Panc1 (cell line): ENCODE results near the gene RNF227. TPM values are rescaled to one million over a fixed set of nuclear protein-coding genes. Genes with fewer than 3 reads are reported as not detected.

Experiments used
- ATAC-seq: fragments of 200-7000 bp; cut with Tn5 transposase; 2 replicates; pipeline ENCODE4 v1.9.1; 2020; ENCODE audit warnings: mild to moderate bottlenecking, moderate library complexity
- BruUV-seq: library from RNA; stranded (reverse); fragments of 400-500 nt; replicated peaks from 2 replicates; lab custom pipeline; 2021; lab: Mats Ljungman, UMichigan
- CTCF ChIA-PET: fragments of 300-600 bp; sonication (Branson Sonifier 250); formaldehyde crosslinking; loops from one replicate; lab custom pipeline; 2022; ENCODE audit warnings: antibody characterized with exemption; lab: Charles Lee
- POLR2A ChIA-PET: fragments of 300-600 bp; sonication (Branson Sonifier 250); formaldehyde crosslinking; loops from one replicate; lab custom pipeline; 2022; ENCODE audit warnings: antibody characterized with exemption; lab: Charles Lee
- DNase-seq: peaks from one replicate; pipeline ENCODE4 v3.0.0-alpha.2; 2010; ENCODE audit warnings: low read depth, low spot score
- H3K27ac ChIP-seq: 2 replicates; pipeline ENCODE4 v1.5.1; 2011; ENCODE audit warnings: mild to moderate bottlenecking, low read length, inconsistent platforms
- H3K27me3 ChIP-seq: fragments of 200-500 bp; sonication (Bioruptor generic); 2 replicates; pipeline ENCODE4 v1.6.0; 2014; ENCODE audit warnings: low read length, inconsistent platforms; ENCODE audit not compliant: control insufficient read depth, insufficient read depth
- H3K36me3 ChIP-seq: fragments of 200-500 bp; sonication (Bioruptor generic); 2 replicates; pipeline ENCODE4 v1.5.1; 2014; ENCODE audit warnings: inconsistent platforms, mild to moderate bottlenecking, low read length, moderate library complexity; ENCODE audit not compliant: control insufficient read depth, insufficient read depth
- H3K4me1 ChIP-seq: 2 replicates; pipeline ENCODE4 v1.5.1; 2011; ENCODE audit warnings: inconsistent platforms, mild to moderate bottlenecking, low read length, moderate library complexity; ENCODE audit not compliant: control insufficient read depth, insufficient read depth
- H3K4me3 ChIP-seq, 2 experiments: 2 replicates each; pipeline ENCODE4 v1.5.1; 2011 to 2012; ENCODE audit warnings: low read depth in 2 of 2, low read length in 2 of 2, mild to moderate bottlenecking in 2 of 2, inconsistent platforms in 1 of 2, moderate library complexity in 1 of 2
- H3K9me3 ChIP-seq: fragments of 200-500 bp; sonication (Bioruptor generic); 2 replicates; pipeline ENCODE4 v1.5.1; 2014; ENCODE audit warnings: low read depth, mild to moderate bottlenecking, inconsistent platforms, low read length, moderate library complexity; ENCODE audit not compliant: control insufficient read depth, insufficient read depth
- POLR2AphosphoS5 ChIP-seq: IDR thresholded peaks from 2 replicates; pipeline ENCODE4 v1.6.1; 2012; ENCODE audit warnings: mild to moderate bottlenecking, low read depth, low read length, moderate library complexity
- SIN3A ChIP-seq: IDR thresholded peaks from 2 replicates; pipeline ENCODE4 v1.6.1; 2012; ENCODE audit warnings: low read depth, mild to moderate bottlenecking, low read length, moderate library complexity, borderline replicate concordance; ENCODE audit not compliant: insufficient read depth
- TCF7L2 ChIP-seq: IDR thresholded peaks from 2 replicates; pipeline ENCODE4 v1.6.1; 2011; ENCODE audit warnings: mild to moderate bottlenecking, low read depth, low read length, inconsistent platforms
- in situ Hi-C: cut with HindIII; loops from 2 replicates; pipeline ENCODE4 v1.10.0; 2016; ENCODE audit warnings: low sequenced_read_pairs, low pct_unique_long_range_greater_than_20kb
- intact Hi-C: fragments of 100-400 bp; cut with micrococcal nuclease; formaldehyde crosslinking; loops from one replicate; pipeline ENCODE4 v1.10.0; 2022; ENCODE audit not compliant: unreplicated experiment
- total RNA-seq: library from RNA; stranded (reverse); gene quantifications from one replicate; pipeline ENCODE4 v1.2.1, GENCODE V29; 2021; ENCODE audit not compliant: unreplicated experiment
- TF ChIP-seq, protein P1 (sequence below): fragments of 450-650 bp; IDR thresholded peaks from 2 replicates; pipeline ENCODE4 v1.5.1; 2017; ENCODE audit warnings: mild to moderate bottlenecking
- TF ChIP-seq, protein P2 (sequence below), 2 experiments: IDR thresholded peaks; 2 replicates each; pipeline ENCODE4 v1.6.1; 2011 to 2012; ENCODE audit warnings: low read depth in 2 of 2, control low read depth in 1 of 2, low read length in 1 of 2, mild to moderate bottlenecking in 1 of 2, moderate library complexity in 1 of 2; ENCODE audit not compliant: insufficient read depth in 1 of 2

RNF227 gene
- total RNA-seq, 1 experiment from 2014 or later: 2.6 TPM

- Histone ChIP-seq H3K27ac (no peak overlapping the region), H3K36me3 (peaks cover 17% of the 10 kb centered on the region), H3K4me3 (no peak overlapping the region), H3K9me3 (no peaks in the 10 kb centered on the region), H3K4me1 (no peaks in the 10 kb centered on the region), H3K27me3 (no peaks in the 10 kb centered on the region)
- DNase-seq: no peak
- in situ Hi-C loops: no loop called here
- BruUV-seq: no TSS peak
- CTCF ChIA-PET: no interaction called here
- no peak for ATAC-seq
- POLR2A ChIA-PET: interaction anchor here (0.5 kb wide), 1 partner anchor 146 kb away, joined by 9 read pairs; no protein-coding TSS in a partner anchor
- TF ChIP-seq TCF7L2: no peak
- TF ChIP-seq, protein P1, sequence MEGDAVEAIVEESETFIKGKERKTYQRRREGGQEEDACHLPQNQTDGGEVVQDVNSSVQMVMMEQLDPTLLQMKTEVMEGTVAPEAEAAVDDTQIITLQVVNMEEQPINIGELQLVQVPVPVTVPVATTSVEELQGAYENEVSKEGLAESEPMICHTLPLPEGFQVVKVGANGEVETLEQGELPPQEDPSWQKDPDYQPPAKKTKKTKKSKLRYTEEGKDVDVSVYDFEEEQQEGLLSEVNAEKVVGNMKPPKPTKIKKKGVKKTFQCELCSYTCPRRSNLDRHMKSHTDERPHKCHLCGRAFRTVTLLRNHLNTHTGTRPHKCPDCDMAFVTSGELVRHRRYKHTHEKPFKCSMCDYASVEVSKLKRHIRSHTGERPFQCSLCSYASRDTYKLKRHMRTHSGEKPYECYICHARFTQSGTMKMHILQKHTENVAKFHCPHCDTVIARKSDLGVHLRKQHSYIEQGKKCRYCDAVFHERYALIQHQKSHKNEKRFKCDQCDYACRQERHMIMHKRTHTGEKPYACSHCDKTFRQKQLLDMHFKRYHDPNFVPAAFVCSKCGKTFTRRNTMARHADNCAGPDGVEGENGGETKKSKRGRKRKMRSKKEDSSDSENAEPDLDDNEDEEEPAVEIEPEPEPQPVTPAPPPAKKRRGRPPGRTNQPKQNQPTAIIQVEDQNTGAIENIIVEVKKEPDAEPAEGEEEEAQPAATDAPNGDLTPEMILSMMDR: no peak
- intact Hi-C loops: no loop called here
Measured at GRCh38 chr17:7940034-7940433, 23.9 kb upstream of the RNF227 start.

GRCh38 chr17:7935859-7936258 lies 19.8 kb upstream of the RNF227 start:
- no peaks in the 10 kb centered on the region for H3K27me3 ChIP-seq
- no peak overlapping the region for H3K27ac ChIP-seq
- no TSS peak for BruUV-seq
- H3K4me1 ChIP-seq: peaks cover 6% of the 10 kb centered on the region
- intact Hi-C loops (no loop called here), in situ Hi-C loops (no loop called here)
- peaks cover 31% of the 10 kb centered on the region for H3K36me3 ChIP-seq
- ChIA-PET CTCF (no interaction called here), POLR2A (no interaction called here)
- ATAC-seq (no peak), DNase-seq (no peak)
- no peak overlapping the region for H3K4me3 ChIP-seq
- TF ChIP-seq TCF7L2 (no peak), SIN3A (no peak), POLR2AphosphoS5 (no peak)
- TF ChIP-seq, protein P2, sequence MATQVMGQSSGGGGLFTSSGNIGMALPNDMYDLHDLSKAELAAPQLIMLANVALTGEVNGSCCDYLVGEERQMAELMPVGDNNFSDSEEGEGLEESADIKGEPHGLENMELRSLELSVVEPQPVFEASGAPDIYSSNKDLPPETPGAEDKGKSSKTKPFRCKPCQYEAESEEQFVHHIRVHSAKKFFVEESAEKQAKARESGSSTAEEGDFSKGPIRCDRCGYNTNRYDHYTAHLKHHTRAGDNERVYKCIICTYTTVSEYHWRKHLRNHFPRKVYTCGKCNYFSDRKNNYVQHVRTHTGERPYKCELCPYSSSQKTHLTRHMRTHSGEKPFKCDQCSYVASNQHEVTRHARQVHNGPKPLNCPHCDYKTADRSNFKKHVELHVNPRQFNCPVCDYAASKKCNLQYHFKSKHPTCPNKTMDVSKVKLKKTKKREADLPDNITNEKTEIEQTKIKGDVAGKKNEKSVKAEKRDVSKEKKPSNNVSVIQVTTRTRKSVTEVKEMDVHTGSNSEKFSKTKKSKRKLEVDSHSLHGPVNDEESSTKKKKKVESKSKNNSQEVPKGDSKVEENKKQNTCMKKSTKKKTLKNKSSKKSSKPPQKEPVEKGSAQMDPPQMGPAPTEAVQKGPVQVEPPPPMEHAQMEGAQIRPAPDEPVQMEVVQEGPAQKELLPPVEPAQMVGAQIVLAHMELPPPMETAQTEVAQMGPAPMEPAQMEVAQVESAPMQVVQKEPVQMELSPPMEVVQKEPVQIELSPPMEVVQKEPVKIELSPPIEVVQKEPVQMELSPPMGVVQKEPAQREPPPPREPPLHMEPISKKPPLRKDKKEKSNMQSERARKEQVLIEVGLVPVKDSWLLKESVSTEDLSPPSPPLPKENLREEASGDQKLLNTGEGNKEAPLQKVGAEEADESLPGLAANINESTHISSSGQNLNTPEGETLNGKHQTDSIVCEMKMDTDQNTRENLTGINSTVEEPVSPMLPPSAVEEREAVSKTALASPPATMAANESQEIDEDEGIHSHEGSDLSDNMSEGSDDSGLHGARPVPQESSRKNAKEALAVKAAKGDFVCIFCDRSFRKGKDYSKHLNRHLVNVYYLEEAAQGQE (IDR thresholded peaks at IDR 0.05; ENCODE audit: insufficient read depth in 1 of 2, low read depth in 2 of 2, low read length in 1 of 2): no peak
- TF ChIP-seq, protein P1: no peak
- no peaks in the 10 kb centered on the region for H3K9me3 ChIP-seq
